ENCODE data around the gene ZNF521. TPM values are rescaled to one million over a fixed set of nuclear protein-coding genes. Genes with fewer than 3 reads are reported as not detected.

ZNF521 gene
- total RNA-seq, 1 experiment from 2014 or later = not detected

- Mint-ChIP-seq H3K4me3 (ENCODE audit: unreplicated experiment) (no peak overlapping the region), H3K27me3 (ENCODE audit: insufficient read depth, unreplicated experiment) (no peaks in the 10 kb centered on the region), H3K9me3 (ENCODE audit: unreplicated experiment) (no peaks in the 10 kb centered on the region), H3K27ac (ENCODE audit: low read depth, unreplicated experiment) (no peak overlapping the region), H3K36me3 (ENCODE audit: insufficient read depth, unreplicated experiment) (no peaks in the 10 kb centered on the region), H3K4me1 (ENCODE audit: insufficient read depth, unreplicated experiment) (no peaks in the 10 kb centered on the region)
- TF ChIP-seq CTCF (IDR thresholded peaks at IDR 0.05; ENCODE audit: unreplicated experiment) = no peak
- BruUV-seq (replicated peaks) = no TSS peak
- DNase-seq (ENCODE audit: unreplicated experiment) = no peak
- intact Hi-C loops (cut with micrococcal nuclease) = no loop called here
- CTCF ChIA-PET = no interaction called here
- POLR2A ChIA-PET = no interaction called here
Measured at GRCh38 chr18:25229920-25230319, 122.0 kb downstream of the ZNF521 start.

- no TSS peak for BruUV-seq (replicated peaks)
- CTCF ChIA-PET = no interaction called here
- intact Hi-C loops (cut with micrococcal nuclease) = no loop called here
- no peak for TF ChIP-seq CTCF (IDR thresholded peaks at IDR 0.05; ENCODE audit: unreplicated experiment)
- Mint-ChIP-seq H3K36me3 (ENCODE audit: insufficient read depth, unreplicated experiment) (no peaks in the 10 kb centered on the region), H3K4me3 (ENCODE audit: unreplicated experiment) (no peak overlapping the region), H3K4me1 (ENCODE audit: insufficient read depth, unreplicated experiment) (no peaks in the 10 kb centered on the region), H3K9me3 (ENCODE audit: unreplicated experiment) (no peaks in the 10 kb centered on the region), H3K27ac (ENCODE audit: low read depth, unreplicated experiment) (no peak overlapping the region), H3K27me3 (ENCODE audit: insufficient read depth, unreplicated experiment) (no peaks in the 10 kb centered on the region)
- DNase-seq (ENCODE audit: unreplicated experiment) = no peak
- POLR2A ChIA-PET = no interaction called here
Measured at GRCh38 chr18:25229081-25229480, 122.9 kb downstream of the ZNF521 start.

- Mint-ChIP-seq H3K27me3 (ENCODE audit: insufficient read depth, unreplicated experiment) (no peaks in the 10 kb centered on the region), H3K36me3 (ENCODE audit: insufficient read depth, unreplicated experiment) (no peaks in the 10 kb centered on the region), H3K9me3 (ENCODE audit: unreplicated experiment) (no peaks in the 10 kb centered on the region), H3K4me3 (ENCODE audit: unreplicated experiment) (no peak overlapping the region), H3K4me1 (ENCODE audit: insufficient read depth, unreplicated experiment) (no peaks in the 10 kb centered on the region), H3K27ac (ENCODE audit: low read depth, unreplicated experiment) (no peak overlapping the region)
- CTCF ChIA-PET = no interaction called here
- POLR2A ChIA-PET = no interaction called here
- intact Hi-C loops (cut with micrococcal nuclease) = no loop called here
- no TSS peak for BruUV-seq (replicated peaks)
- TF ChIP-seq CTCF (IDR thresholded peaks at IDR 0.05; ENCODE audit: unreplicated experiment) = no peak
- no peak for DNase-seq (ENCODE audit: unreplicated experiment)
Measured at GRCh38 chr18:25228410-25228809, 123.6 kb downstream of the ZNF521 start.

GRCh38 chr18:25225151-25225550 lies 126.8 kb downstream of the ZNF521 start:
- H3K27ac Mint-ChIP-seq (ENCODE audit: low read depth, unreplicated experiment) = no peak overlapping the region
- intact Hi-C loops (cut with micrococcal nuclease) = no loop called here
- CTCF ChIA-PET = interaction anchor here (0.6 kb wide), 1 partner anchor 66 kb away, joined by 3 read pairs; no protein-coding TSS in a partner anchor

More at GRCh38 chr18:25225151-25225550, 126.8 kb downstream of the ZNF521 start:
- Mint-ChIP-seq H3K4me3 (ENCODE audit: unreplicated experiment) (no peak overlapping the region), H3K27me3 (ENCODE audit: insufficient read depth, unreplicated experiment) (no peaks in the 10 kb centered on the region), H3K4me1 (ENCODE audit: insufficient read depth, unreplicated experiment) (no peaks in the 10 kb centered on the region), H3K9me3 (ENCODE audit: unreplicated experiment) (no peaks in the 10 kb centered on the region), H3K36me3 (ENCODE audit: insufficient read depth, unreplicated experiment) (no peaks in the 10 kb centered on the region)
- no TSS peak for BruUV-seq (replicated peaks)
- no peak for TF ChIP-seq CTCF (IDR thresholded peaks at IDR 0.05; ENCODE audit: unreplicated experiment)
- DNase-seq (ENCODE audit: unreplicated experiment) = no peak
- POLR2A ChIA-PET = no interaction called here

All from MCF 10A (cell line).